Keratinocyte (primary cell): ENCODE results near the gene AMN. TPM values are rescaled to one million over a fixed set of nuclear protein-coding genes. Genes with fewer than 3 reads are reported as not detected.

Experiments
- DNase-seq: peaks from one replicate; pipeline ENCODE4 v3.0.0-alpha.2; 2011; ENCODE audit warnings: low read depth, missing footprints, low spot score
- FAIRE-seq: peaks from 2 replicates; lab custom pipeline; 2011; peaks lifted over from hg19 to GRCh38; lab: Jason Lieb, UNC
- H2AFZ ChIP-seq: 2 replicates; pipeline ENCODE4 v1.6.0; 2012; ENCODE audit warnings: low read length, control low read depth, inconsistent platforms; ENCODE audit not compliant: control insufficient read depth
- H3K27ac ChIP-seq: 2 replicates; pipeline ENCODE4 v1.5.1; 2011; ENCODE audit warnings: low read length; ENCODE audit not compliant: control insufficient read depth, insufficient read depth
- H3K27me3 ChIP-seq: 3 replicates; pipeline ENCODE4 v1.6.0; 2011; ENCODE audit warnings: low read length; ENCODE audit not compliant: control insufficient read depth, insufficient read depth; ENCODE audit errors: extremely low read depth
- H3K36me3 ChIP-seq, 2 experiments: 2 replicates in 1 of 2; 3 replicates in 1 of 2; pipeline ENCODE4 v1.5.1; 2011; ENCODE audit warnings: low read length in 2 of 2, mild to moderate bottlenecking in 1 of 2; ENCODE audit not compliant: control insufficient read depth in 2 of 2, insufficient read depth in 2 of 2; ENCODE audit errors: extremely low read depth in 1 of 2
- H3K4me1 ChIP-seq: 3 replicates; pipeline ENCODE4 v1.5.1; 2011; ENCODE audit warnings: low read length; ENCODE audit not compliant: control insufficient read depth, insufficient read depth; ENCODE audit errors: extremely low read depth
- H3K4me2 ChIP-seq: 3 replicates; pipeline ENCODE4 v1.6.0; 2011; ENCODE audit warnings: low read depth, low read length; ENCODE audit not compliant: control insufficient read depth, insufficient read depth; ENCODE audit errors: extremely low read depth
- H3K4me3 ChIP-seq, 3 experiments: fragments of 200-600 bp in 1 of 3; sonication (generic) in 1 of 3; 2 replicates in 2 of 3; 3 replicates in 1 of 3; pipeline ENCODE4 v1.5.1; 2011 to 2016; ENCODE audit warnings: low read length in 3 of 3, mild to moderate bottlenecking in 3 of 3, control low read depth in 2 of 3, inconsistent platforms in 1 of 3, low read depth in 1 of 3, mixed read lengths in 1 of 3, mixed run types in 1 of 3, moderate library complexity in 1 of 3; ENCODE audit not compliant: control insufficient read depth in 2 of 3, insufficient read depth in 2 of 3; ENCODE audit errors: extremely low read depth in 1 of 3
- H3K79me2 ChIP-seq: 2 replicates; pipeline ENCODE4 v1.6.0; 2012; ENCODE audit warnings: low read length; ENCODE audit not compliant: control insufficient read depth, insufficient read depth
- H3K9ac ChIP-seq: 3 replicates; pipeline ENCODE4 v1.6.0; 2011; ENCODE audit warnings: low read length; ENCODE audit not compliant: control insufficient read depth, insufficient read depth; ENCODE audit errors: extremely low read depth
- H3K9me1 ChIP-seq: 3 replicates; pipeline ENCODE4 v1.6.0; 2011; ENCODE audit warnings: low read length; ENCODE audit not compliant: control insufficient read depth, insufficient read depth; ENCODE audit errors: extremely low read depth
- H3K9me3 ChIP-seq: 2 replicates; pipeline ENCODE4 v1.5.1; 2012; ENCODE audit warnings: low read depth, low read length; ENCODE audit not compliant: control insufficient read depth
- H4K20me1 ChIP-seq: 3 replicates; pipeline ENCODE4 v1.6.0; 2011; ENCODE audit warnings: low read length; ENCODE audit not compliant: control insufficient read depth, insufficient read depth; ENCODE audit errors: extremely low read depth
- CTCF ChIP-seq, 3 experiments: IDR thresholded peaks in 1 of 3; conservative IDR thresholded peaks in 1 of 3; optimal IDR thresholded peaks in 1 of 3; 2 replicates in 2 of 3; 3 replicates in 1 of 3; pipeline versions ENCODE3 to v1.5.1; 2011; ENCODE audit warnings: low read length in 3 of 3, mild to moderate bottlenecking in 3 of 3, moderate library complexity in 2 of 3, control low read depth in 1 of 3, inconsistent platforms in 1 of 3; ENCODE audit not compliant: insufficient read depth in 2 of 3; ENCODE audit errors: extremely low read depth in 1 of 3
- EZH2 ChIP-seq: IDR thresholded peaks from one replicate; pipeline ENCODE4 v1.6.1; 2012; ENCODE audit warnings: inconsistent platforms, mild to moderate bottlenecking, low read length, moderate library complexity
- dilution Hi-C: fragments of 300-500 bp; cut with MboI; formaldehyde crosslinking; loops from one replicate; pipeline ENCODE4 v1.7.0; 2020; ENCODE audit warnings: low sequenced_read_pairs; ENCODE audit not compliant: extremely low pct_ligation_motif_present
- polyA plus RNA-seq, 5 experiments: library from polyadenylated mRNA; depleted of rRNA in 3 of 5; stranded (reverse) in 3 of 5; stranded (forward) in 1 of 5; unstranded in 1 of 5; fragments of >200 nt; gene quantifications; 1 replicate in 1 of 5; 2 replicates in 3 of 5; 3 replicates in 1 of 5; pipeline versions ENCODE4 v1.2.1 to v1.2.3, GENCODE V29; 2011 to 2012; ENCODE audit warnings: missing spikeins in 2 of 5, low read depth in 1 of 5, low replicate concordance in 1 of 5

Gene AMN
- polyA plus RNA-seq, 1 donor (not counting 4 experiments of a cell fraction or from before 2014, with no cell fraction given), result 0.22 TPM

DNA sequence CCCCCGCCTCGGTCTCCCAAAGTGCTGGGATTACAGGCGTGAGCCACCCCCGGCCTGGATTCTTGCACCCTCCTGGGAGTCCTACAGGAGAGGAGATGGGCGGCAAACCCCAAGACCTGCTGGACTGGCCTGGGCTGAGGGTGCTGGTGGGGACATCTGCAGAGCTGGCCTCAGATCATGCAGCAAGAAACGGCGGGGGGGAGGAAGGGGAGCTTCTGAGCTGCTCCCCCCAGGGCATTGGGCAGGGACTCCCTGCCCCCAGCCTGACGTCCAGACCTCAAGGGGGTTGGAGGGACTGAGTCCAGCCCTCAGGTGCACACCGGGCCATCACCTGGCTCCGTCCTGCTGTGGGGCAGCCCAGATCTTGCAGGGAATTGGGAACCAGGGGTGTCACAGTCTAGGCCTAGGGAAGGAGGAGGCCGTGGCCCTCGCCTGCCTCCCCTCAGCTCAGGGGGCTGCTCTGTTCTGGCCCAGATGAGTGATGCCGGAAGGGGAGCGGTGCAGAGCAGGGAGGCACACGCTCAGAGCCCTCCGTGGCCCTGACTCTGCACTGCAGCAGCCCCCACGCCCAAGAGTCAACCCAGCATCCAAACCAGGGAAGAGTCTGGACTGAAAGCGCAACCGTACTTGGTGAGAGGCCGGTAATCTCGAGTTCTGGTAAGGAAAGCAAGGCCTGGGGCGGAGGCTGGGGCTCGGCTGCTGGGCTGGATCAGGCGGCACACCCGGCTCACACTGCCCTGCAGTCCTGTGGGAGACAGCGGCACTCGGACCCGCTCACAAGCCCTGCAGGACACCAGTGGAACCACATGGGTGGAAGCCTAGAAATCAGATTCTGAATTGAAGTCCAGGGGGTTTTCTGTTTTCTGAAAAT, 8.9 kb upstream of the AMN start:
- H3K4me3 ChIP-seq, result no peak overlapping the region
- no peaks in the 10 kb centered on the region for H3K9me3 ChIP-seq
- peaks cover 0 to 2% of the 10 kb centered on the region in 2 experiments for H3K36me3 ChIP-seq
- no peaks in the 10 kb centered on the region for H3K27me3 ChIP-seq
- H3K9ac ChIP-seq, result no peak overlapping the region
- no peaks in the 10 kb centered on the region for H4K20me1 ChIP-seq
- H3K4me1 ChIP-seq, result no peaks in the 10 kb centered on the region
- no peak overlapping the region for H3K4me2 ChIP-seq
- H3K9me1 ChIP-seq, result no peaks in the 10 kb centered on the region
- DNase-seq (no peak), FAIRE-seq (no peak)
- dilution Hi-C loops, result no loop called here
- H2AFZ ChIP-seq, result no peak overlapping the region
- H3K27ac ChIP-seq, result no peak overlapping the region
- TF ChIP-seq CTCF (optimal IDR thresholded peaks at IDR 0.05 in 1 of 3, IDR thresholded peaks at IDR 0.05 in 1 of 3, conservative IDR thresholded peaks at IDR 0.05 in 1 of 3; ENCODE audit: extremely low read depth in 1 of 3, insufficient read depth in 2 of 3, low read length in 3 of 3) (peak in 1 of 3 experiments; percentile 16), EZH2 (no peak)
- no peaks in the 10 kb centered on the region for H3K79me2 ChIP-seq

GRCh38 chr14:102914474-102915291, 7.8 kb upstream of the AMN start:
- H3K79me2 ChIP-seq, result no peaks in the 10 kb centered on the region
- TF ChIP-seq CTCF (optimal IDR thresholded peaks at IDR 0.05 in 1 of 3, IDR thresholded peaks at IDR 0.05 in 1 of 3, conservative IDR thresholded peaks at IDR 0.05 in 1 of 3; ENCODE audit: extremely low read depth in 1 of 3, insufficient read depth in 2 of 3, low read length in 3 of 3) (no peak), EZH2 (no peak)
- no peak for DNase-seq
- no peaks in the 10 kb centered on the region for H4K20me1 ChIP-seq
- no peaks in the 10 kb centered on the region for H3K27me3 ChIP-seq
- H3K9me3 ChIP-seq, result no peaks in the 10 kb centered on the region
- dilution Hi-C loops, result no loop called here
- no peak overlapping the region for H3K27ac ChIP-seq
- H3K36me3 ChIP-seq, result peaks cover 0 to 2% of the 10 kb centered on the region in 2 experiments
- H3K4me2 ChIP-seq, result no peak overlapping the region
- no peak for FAIRE-seq
- H3K9me1 ChIP-seq, result no peaks in the 10 kb centered on the region
- H3K4me3 ChIP-seq, result no peak overlapping the region
- no peaks in the 10 kb centered on the region for H3K4me1 ChIP-seq
- H2AFZ ChIP-seq, result no peak overlapping the region
- no peak overlapping the region for H3K9ac ChIP-seq
